Epithelial cell of esophagus (primary cell): Measurements from ENCODE around the gene RNASEL.

Experiments
- DNase-seq: peaks from one replicate; pipeline ENCODE4 v3.0.0; 2010; ENCODE audit warnings: low read depth
- H3K4me3 ChIP-seq: 2 replicates; pipeline ENCODE4 v1.5.1; 2011; ENCODE audit warnings: mild to moderate bottlenecking, low read length, control low read depth
- TF ChIP-seq, protein P1 (sequence below): IDR thresholded peaks from 2 replicates; pipeline ENCODE4 v1.5.1; 2011; ENCODE audit warnings: low read depth, mild to moderate bottlenecking, low read length, control low read depth, inconsistent platforms; ENCODE audit not compliant: insufficient read depth; ENCODE audit errors: missing control alignments

RNASEL gene

DNA sequence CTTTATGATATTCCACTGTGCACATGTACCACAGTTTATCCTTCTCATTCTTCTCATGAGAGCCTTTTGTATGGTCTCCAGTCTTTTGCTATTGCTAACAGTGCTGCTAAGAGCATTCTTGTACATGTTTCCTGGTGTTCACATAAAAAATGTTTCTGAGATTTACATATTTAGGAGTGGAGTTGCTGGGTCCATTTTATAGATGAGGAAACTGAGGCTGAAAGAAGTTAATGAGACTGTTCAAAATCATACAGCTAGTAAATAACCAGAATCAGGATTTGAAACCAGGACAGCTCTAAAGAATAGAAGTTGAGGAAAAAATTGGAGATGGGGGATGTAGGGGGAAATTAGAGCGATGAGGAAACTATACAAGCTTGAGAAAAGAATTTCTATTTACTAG is 42.9 kb upstream of the RNASEL start:
- TF ChIP-seq, protein P1, sequence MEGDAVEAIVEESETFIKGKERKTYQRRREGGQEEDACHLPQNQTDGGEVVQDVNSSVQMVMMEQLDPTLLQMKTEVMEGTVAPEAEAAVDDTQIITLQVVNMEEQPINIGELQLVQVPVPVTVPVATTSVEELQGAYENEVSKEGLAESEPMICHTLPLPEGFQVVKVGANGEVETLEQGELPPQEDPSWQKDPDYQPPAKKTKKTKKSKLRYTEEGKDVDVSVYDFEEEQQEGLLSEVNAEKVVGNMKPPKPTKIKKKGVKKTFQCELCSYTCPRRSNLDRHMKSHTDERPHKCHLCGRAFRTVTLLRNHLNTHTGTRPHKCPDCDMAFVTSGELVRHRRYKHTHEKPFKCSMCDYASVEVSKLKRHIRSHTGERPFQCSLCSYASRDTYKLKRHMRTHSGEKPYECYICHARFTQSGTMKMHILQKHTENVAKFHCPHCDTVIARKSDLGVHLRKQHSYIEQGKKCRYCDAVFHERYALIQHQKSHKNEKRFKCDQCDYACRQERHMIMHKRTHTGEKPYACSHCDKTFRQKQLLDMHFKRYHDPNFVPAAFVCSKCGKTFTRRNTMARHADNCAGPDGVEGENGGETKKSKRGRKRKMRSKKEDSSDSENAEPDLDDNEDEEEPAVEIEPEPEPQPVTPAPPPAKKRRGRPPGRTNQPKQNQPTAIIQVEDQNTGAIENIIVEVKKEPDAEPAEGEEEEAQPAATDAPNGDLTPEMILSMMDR = no peak
- H3K4me3 ChIP-seq = no peak overlapping the region
- no peak for DNase-seq

DNA sequence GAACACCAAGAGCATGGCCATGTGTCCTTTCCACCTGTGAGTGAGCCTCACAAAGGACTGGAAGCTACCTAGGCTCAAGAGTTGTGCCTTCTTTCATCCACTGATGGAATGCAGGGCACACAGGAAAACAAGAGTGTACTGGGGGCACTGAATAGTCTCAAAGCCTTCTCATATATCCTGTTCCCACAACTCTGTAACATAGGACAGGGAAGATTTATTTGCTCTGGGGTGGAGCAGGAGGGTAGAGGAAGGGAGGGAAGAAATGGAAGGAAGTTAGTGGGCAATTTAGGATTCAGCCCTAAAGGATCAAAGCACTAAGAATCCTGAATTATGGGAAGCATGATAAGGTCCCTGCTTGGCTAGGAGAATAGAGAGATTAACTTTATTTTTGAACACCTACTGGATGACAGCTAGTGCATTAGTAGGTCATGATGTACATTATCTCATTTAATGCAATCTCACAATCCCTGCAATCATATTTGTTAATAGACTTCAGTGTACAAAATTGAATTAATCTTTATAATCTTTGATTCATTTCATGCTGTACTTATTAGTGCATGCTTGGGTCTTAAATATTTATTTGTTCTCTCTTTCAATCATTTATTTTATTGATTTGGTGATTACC is 42.1 kb upstream of the RNASEL start:
- TF ChIP-seq, protein P1 = no peak
- DNase-seq = no peak
- H3K4me3 ChIP-seq = no peak overlapping the region

DNA sequence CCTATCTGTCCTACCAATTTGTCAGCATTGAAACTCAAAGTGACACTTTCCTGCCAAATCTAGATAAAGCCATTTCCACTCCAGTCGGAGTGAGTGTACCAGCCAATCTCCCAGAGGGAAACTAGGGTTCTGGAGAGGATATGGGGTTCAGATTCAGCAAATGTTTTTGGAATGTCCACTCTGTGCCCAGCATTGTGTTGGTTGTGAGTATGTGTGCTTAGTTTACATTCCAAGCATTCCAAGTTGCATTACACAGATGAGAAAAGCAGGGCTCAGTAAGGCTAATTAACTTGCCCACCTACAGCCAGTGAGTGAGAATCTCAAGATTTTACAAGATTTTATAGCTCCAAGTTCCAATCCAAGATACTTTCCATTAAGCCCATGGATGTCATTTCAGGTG is 41.5 kb upstream of the RNASEL start:
- TF ChIP-seq, protein P1 = no peak
- H3K4me3 ChIP-seq = no peak overlapping the region
- DNase-seq = no peak

DNA sequence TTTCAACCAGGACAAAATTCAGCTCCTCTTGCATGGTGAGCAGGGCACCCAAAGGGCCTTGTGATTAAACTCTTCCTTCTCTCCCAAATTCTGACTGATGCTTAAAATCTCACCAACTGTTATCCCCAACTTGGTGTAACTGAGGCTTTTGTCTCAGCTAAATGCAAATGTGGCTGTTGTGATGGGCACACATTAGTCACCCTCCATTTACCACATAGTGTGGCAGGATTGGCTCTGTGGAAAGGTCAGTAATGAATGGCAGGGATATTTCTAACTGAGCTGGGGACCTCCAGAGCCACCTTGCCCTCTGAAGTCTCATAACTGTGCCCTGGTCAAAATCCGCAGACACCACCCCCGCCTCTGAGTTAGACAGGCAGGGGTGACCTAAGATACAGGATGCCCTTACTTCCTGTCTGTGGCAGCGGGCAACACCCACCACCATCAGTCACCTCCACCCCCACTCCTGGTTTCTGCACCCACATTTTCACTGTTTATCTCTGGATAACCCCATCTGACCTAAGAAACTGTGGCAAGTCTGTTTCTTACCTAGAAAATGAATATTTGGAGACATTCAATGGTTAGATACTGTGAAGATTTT is 40.5 kb upstream of the RNASEL start:
- TF ChIP-seq, protein P1 = no peak
- no peak for DNase-seq
- H3K4me3 ChIP-seq = no peak overlapping the region

DNA sequence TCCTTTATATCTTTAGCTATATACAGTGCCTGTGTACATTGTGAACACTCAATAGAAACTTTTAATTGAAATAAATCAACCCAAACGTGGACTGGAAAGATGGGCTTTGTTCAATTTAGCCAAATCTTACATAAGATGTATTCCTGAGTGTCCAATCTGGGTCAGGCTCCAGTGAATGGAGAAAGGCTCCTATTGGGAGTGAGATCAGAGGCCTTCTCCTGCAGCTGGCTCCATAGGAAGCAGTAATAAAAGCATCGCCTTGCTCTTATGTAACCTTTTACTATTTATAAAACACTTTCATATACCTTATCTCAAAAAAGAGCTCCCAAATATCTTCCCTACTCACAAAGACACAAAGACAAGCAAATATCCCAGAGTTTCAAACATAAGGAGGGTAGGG is 40.0 kb upstream of the RNASEL start:
- TF ChIP-seq, protein P1 = no peak
- no peak for DNase-seq
- H3K4me3 ChIP-seq = no peak overlapping the region

DNA sequence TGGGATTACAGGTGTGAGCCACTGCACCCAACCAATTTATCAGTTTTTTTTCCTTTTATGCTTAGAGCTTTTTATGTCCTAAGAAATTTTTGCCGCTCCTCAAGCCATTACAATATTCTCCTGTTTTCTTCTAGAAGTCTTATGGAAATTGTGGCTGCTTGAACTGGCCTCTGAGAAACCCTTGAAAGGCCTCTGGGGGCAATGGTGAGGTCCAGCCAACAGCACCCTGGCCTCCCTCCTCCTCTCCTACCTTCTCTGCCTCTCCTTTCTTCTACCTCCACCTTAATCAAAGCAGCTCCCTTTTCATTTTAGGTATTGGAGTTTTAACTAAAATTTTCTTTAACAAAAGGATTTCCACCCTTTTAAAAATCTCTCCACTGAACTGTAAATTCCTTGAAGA is 39.6 kb upstream of the RNASEL start:
- TF ChIP-seq, protein P1 = no peak
- no peak for DNase-seq
- H3K4me3 ChIP-seq = no peak overlapping the region

DNA sequence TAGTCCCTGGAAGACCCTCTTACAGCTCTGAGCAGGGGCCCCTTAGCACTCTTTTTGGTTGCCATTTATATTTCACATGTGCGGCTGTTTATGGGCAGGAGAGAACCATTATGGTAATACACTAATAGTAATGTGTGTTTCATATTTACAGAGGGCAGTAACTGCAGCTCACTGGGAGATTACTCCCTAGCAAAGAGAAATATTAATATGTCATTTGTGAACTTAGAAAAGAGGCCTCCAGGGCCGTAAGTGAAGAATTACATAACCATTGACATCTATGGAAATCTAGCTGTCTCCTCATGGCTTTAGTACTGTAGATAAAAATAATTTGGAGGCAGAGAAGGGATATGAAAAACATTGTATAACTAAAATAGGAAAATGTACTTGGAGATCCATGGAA is 38.6 kb upstream of the RNASEL start:
- DNase-seq = no peak
- H3K4me3 ChIP-seq = no peak overlapping the region
- TF ChIP-seq, protein P1 = no peak
